Mesenchymal stem cell (in vitro differentiated cells and primary cell): ENCODE results near the gene STRBP.

ENCODE experiments used
- DNase-seq: peaks from one replicate; pipeline ENCODE4 v3.0.0-alpha.2; 2013
- H2AFZ ChIP-seq: one replicate; pipeline ENCODE4 v1.6.1; 2013; ENCODE audit warnings: low read depth, mild to moderate bottlenecking, control low read depth, inconsistent platforms, low read length, moderate library complexity
- H2AK5ac ChIP-seq: 2 replicates; pipeline ENCODE4 v1.6.1; 2013; ENCODE audit warnings: low read length, moderate library complexity, mild to moderate bottlenecking, inconsistent platforms; ENCODE audit not compliant: severe bottlenecking
- H2BK120ac ChIP-seq: one replicate; pipeline ENCODE4 v1.6.1; 2013; ENCODE audit warnings: low read depth, mild to moderate bottlenecking, inconsistent platforms, low read length, moderate library complexity
- H2BK12ac ChIP-seq, 2 experiments: one replicate each; pipeline ENCODE4 v1.6.1; 2013; ENCODE audit warnings: inconsistent platforms in 2 of 2, low read length in 2 of 2, mild to moderate bottlenecking in 2 of 2, moderate library complexity in 2 of 2, control low read depth in 1 of 2
- H2BK15ac ChIP-seq: one replicate; pipeline ENCODE4 v1.6.1; 2013; ENCODE audit warnings: mild to moderate bottlenecking, low read depth, inconsistent platforms; ENCODE audit not compliant: poor library complexity, severe bottlenecking
- H2BK5ac ChIP-seq: 2 replicates; pipeline ENCODE4 v1.6.1; 2013; ENCODE audit warnings: low read depth, mild to moderate bottlenecking, low read length, control low read depth, inconsistent platforms; ENCODE audit not compliant: poor library complexity, severe bottlenecking
- H3K14ac ChIP-seq, 2 experiments: one replicate each; pipeline ENCODE4 v1.6.1; 2013; ENCODE audit warnings: inconsistent platforms in 2 of 2, low read length in 2 of 2, control low read depth in 1 of 2, mild to moderate bottlenecking in 1 of 2, moderate library complexity in 1 of 2
- H3K18ac ChIP-seq, 2 experiments: one replicate each; pipeline ENCODE4 v1.6.1; 2013; ENCODE audit warnings: inconsistent platforms in 2 of 2, low read length in 2 of 2, control low read depth in 1 of 2, low read depth in 1 of 2, mild to moderate bottlenecking in 1 of 2
- H3K23ac ChIP-seq, 2 experiments: one replicate each; pipeline ENCODE4 v1.6.1; 2013; ENCODE audit warnings: inconsistent platforms in 2 of 2, low read length in 2 of 2, mild to moderate bottlenecking in 2 of 2, moderate library complexity in 2 of 2, control low read depth in 1 of 2
- H3K27ac ChIP-seq: 2 replicates; pipeline ENCODE4 v1.5.1; 2013; ENCODE audit warnings: mild to moderate bottlenecking, moderate library complexity, low read length, control low read depth, inconsistent platforms; ENCODE audit not compliant: poor library complexity, severe bottlenecking
- H3K27me3 ChIP-seq, 2 experiments: 2 replicates each; pipeline versions ENCODE4 v1.6.1 to v1.7.0; 2013; ENCODE audit warnings: low read length in 2 of 2, mild to moderate bottlenecking in 2 of 2, moderate library complexity in 2 of 2, control low read depth in 1 of 2, inconsistent platforms in 1 of 2; ENCODE audit not compliant: control insufficient read depth in 1 of 2, insufficient read depth in 1 of 2
- H3K36me3 ChIP-seq, 2 experiments: 2 replicates each; pipeline versions ENCODE4 v1.6.1 to v1.7.0; 2013; ENCODE audit warnings: low read length in 2 of 2, control low read depth in 1 of 2, inconsistent platforms in 1 of 2, low read depth in 1 of 2, mild to moderate bottlenecking in 1 of 2; ENCODE audit not compliant: insufficient read depth in 2 of 2, control insufficient read depth in 1 of 2
- H3K4ac ChIP-seq, 2 experiments: one replicate each; pipeline ENCODE4 v1.6.1; 2013; ENCODE audit warnings: inconsistent platforms in 2 of 2, low read length in 2 of 2, mild to moderate bottlenecking in 2 of 2, moderate library complexity in 2 of 2, control low read depth in 1 of 2, low read depth in 1 of 2
- H3K4me1 ChIP-seq: 2 replicates; pipeline ENCODE4 v1.6.1; 2013; ENCODE audit warnings: low read depth, low read length, control low read depth; ENCODE audit not compliant: control insufficient read depth, insufficient read depth
- H3K4me2 ChIP-seq: 2 replicates; pipeline ENCODE4 v1.6.1; 2013; ENCODE audit warnings: low read length, mild to moderate bottlenecking, inconsistent platforms; ENCODE audit not compliant: poor library complexity, severe bottlenecking
- H3K4me3 ChIP-seq, 2 experiments: 2 replicates each; pipeline versions ENCODE4 v1.5.1 to v1.7.0; 2013; ENCODE audit warnings: low read length in 2 of 2, mild to moderate bottlenecking in 2 of 2, control low read depth in 1 of 2, low read depth in 1 of 2; ENCODE audit not compliant: insufficient read depth in 1 of 2
- H3K79me1 ChIP-seq: replicated peaks from 2 replicates; pipeline ENCODE4 v1.6.1; 2013; ENCODE audit warnings: mild to moderate bottlenecking, control low read depth, low read length, inconsistent platforms; ENCODE audit not compliant: poor library complexity, severe bottlenecking
- H3K9ac ChIP-seq: 2 replicates; pipeline ENCODE4 v1.7.0; 2013; ENCODE audit warnings: mild to moderate bottlenecking, low read length, moderate library complexity
- H3K9me3 ChIP-seq: 2 replicates; pipeline ENCODE4 v1.7.0; 2013; ENCODE audit warnings: mild to moderate bottlenecking, low read length; ENCODE audit not compliant: control insufficient read depth
- H4K8ac ChIP-seq: one replicate; pipeline ENCODE4 v1.6.1; 2013; ENCODE audit warnings: inconsistent platforms, mild to moderate bottlenecking, low read length, moderate library complexity
- H4K91ac ChIP-seq: one replicate; pipeline ENCODE4 v1.6.1; 2013; ENCODE audit warnings: mild to moderate bottlenecking, low read length, inconsistent platforms
- WGBS: methylation state at CpG from one replicate; pipeline ENCODE4 v1.1.7; 2013; ENCODE audit warnings: mixed read lengths; 5-methylcytosine and 5-hydroxymethylcytosine counted together

Gene STRBP

DNA sequence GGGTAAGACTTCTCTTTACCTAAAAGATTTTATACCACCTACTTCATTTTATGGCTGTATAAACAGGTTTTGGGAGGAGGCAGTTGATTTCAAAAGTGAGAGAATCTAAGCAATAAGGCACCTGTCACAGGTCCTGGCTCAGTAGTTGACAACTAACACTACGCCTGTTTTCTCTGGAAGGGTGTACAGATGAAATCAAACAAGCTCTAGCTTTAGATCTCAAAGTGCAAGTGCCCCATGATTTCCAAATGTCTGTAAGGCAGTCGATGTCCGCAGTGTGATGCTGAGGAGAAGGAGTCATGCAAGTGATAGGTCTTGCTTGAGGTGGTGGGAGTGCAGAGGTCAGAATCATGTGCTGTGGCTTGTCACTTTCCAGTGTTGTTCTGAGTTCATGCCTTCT is 168.8 kb downstream of the STRBP start:
- over 99% methylated on average over 3 of the region's 3 CpGs for WGBS

DNA sequence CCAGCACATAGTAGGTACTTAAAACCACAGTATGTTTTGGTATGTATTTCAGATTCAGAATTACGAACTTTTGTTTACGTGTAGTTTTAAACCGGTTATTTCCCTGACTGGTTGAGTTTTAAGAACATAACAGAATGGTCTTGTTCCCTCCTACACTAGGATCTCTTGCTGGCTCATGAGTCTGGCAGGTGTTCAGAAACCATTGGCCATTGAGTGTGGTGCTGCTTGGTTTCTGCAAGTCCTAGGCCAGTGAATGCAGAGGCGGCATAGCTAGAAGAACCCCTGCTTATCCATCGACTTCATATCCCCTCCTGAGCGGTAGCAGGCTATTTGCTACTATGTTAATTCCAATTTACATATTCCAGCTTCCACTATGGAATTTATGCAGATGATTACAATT is 169.3 kb downstream of the STRBP start:
- H3K4me2 ChIP-seq: no peak overlapping the region
- H3K14ac ChIP-seq: no peak overlapping the region
- H2BK120ac ChIP-seq: no peak overlapping the region
- no peak overlapping the region for H3K18ac ChIP-seq
- H3K4me3 ChIP-seq: no peak overlapping the region
- 96% methylated on average over 4 of the region's 6 CpGs for WGBS
- peaks cover 16% of the 10 kb centered on the region for H3K4me1 ChIP-seq
- peaks cover 9% of the 10 kb centered on the region for H3K79me1 ChIP-seq
- H2AK5ac ChIP-seq: no peak overlapping the region
- no peak overlapping the region for H2BK5ac ChIP-seq
- no peak overlapping the region for H2BK12ac ChIP-seq
- H2AFZ ChIP-seq: no peak overlapping the region
- no peaks in the 10 kb centered on the region for H3K27me3 ChIP-seq
- H3K27ac ChIP-seq: no peak overlapping the region
- peaks cover 31 to 86% of the 10 kb centered on the region in 2 experiments for H3K36me3 ChIP-seq
- no peak overlapping the region for H4K8ac ChIP-seq
- no peak overlapping the region for H2BK15ac ChIP-seq
- no peak overlapping the region for H3K4ac ChIP-seq
- H4K91ac ChIP-seq: no peak overlapping the region
- no peak overlapping the region for H3K9ac ChIP-seq
- no peak for DNase-seq
- H3K23ac ChIP-seq: no peak overlapping the region
- no peaks in the 10 kb centered on the region for H3K9me3 ChIP-seq

More for the DNA sequence above, 168.8 kb downstream of the STRBP start:
- no peak overlapping the region for H3K4me3 ChIP-seq
- no peak for DNase-seq
- no peak overlapping the region for H4K8ac ChIP-seq
- no peak overlapping the region for H3K4me2 ChIP-seq
- H2AFZ ChIP-seq: no peak overlapping the region
- no peak overlapping the region for H3K23ac ChIP-seq
- H2BK12ac ChIP-seq: peak overlapping the region in 1 of 2 experiments; percentile 50
- no peak overlapping the region for H3K4ac ChIP-seq
- no peak overlapping the region for H3K14ac ChIP-seq
- no peak overlapping the region for H2AK5ac ChIP-seq
- no peak overlapping the region for H3K27ac ChIP-seq
- peak overlapping the region; percentile 65 for H4K91ac ChIP-seq
- H2BK5ac ChIP-seq: no peak overlapping the region
- H3K27me3 ChIP-seq: no peaks in the 10 kb centered on the region
- no peak overlapping the region for H2BK15ac ChIP-seq
- peaks cover 16% of the 10 kb centered on the region for H3K4me1 ChIP-seq
- peaks cover 34 to 87% of the 10 kb centered on the region in 2 experiments for H3K36me3 ChIP-seq
- H3K79me1 ChIP-seq: peaks cover 11% of the 10 kb centered on the region
- H2BK120ac ChIP-seq: no peak overlapping the region
- no peak overlapping the region for H3K9ac ChIP-seq
- no peaks in the 10 kb centered on the region for H3K9me3 ChIP-seq
- no peak overlapping the region for H3K18ac ChIP-seq

DNA sequence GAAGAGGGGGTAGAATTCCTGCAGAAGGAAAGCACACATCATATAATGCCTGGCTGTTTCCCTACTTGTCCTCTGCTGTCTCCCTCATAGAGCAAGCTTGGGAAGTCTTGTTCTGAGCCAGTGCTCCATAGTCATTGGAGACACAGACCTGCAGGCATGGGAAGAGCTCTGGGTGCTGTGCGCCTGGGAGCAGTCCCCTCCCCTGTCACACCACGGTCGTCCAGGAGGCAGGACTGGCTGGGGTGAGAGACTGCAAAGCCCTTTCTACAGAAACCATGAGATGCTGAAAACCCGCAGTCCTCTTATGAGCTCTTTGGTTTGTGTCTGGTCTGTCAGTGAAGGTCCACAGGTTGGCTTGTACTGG is 170.3 kb downstream of the STRBP start:
- H2BK12ac ChIP-seq: no peak overlapping the region

DNA sequence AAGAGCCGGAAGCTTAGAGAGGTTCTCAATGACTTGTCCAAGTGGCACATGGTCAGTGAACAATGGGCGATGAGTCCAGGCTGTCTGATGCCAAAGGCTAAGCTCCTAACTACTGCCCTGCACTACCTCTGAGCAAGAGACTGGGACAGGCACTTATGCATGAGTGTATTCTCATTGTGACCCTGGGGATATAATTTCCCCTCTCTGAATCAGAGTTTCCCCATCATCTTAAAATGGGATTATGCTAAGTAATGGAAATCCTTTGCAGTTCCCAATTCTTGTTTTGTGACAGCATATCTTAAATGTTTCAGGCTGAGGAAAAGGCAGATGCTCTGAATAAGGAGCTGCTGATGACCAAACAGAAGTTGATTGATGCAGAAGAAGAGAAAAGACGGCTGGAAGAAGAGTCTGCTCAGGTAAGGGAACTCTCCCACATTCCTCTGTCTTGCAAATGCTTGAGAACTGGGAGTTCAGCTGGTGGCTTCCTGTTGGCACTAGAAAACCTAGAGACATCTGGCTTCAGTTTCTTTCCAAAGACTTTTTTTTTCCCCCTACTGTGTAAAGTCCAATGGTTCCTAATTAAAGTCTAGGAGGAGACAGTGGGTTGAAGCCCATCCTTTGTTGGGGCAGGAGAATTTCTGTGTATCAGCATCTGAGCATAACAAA is 170.8 kb downstream of the STRBP start:
- H3K79me1 ChIP-seq: peaks cover 13% of the 10 kb centered on the region
- no peak overlapping the region for H2BK12ac ChIP-seq
- no peak overlapping the region for H2AFZ ChIP-seq
- peaks cover 10% of the 10 kb centered on the region for H3K4me1 ChIP-seq
- H2BK5ac ChIP-seq: no peak overlapping the region
- no peak overlapping the region for H3K14ac ChIP-seq
- H3K4me3 ChIP-seq: no peak overlapping the region
- H3K9ac ChIP-seq: no peak overlapping the region
- no peak overlapping the region for H3K27ac ChIP-seq
- 91% methylated on average over 3 of the region's 3 CpGs for WGBS
- peaks cover 31 to 91% of the 10 kb centered on the region in 2 experiments for H3K36me3 ChIP-seq
- H4K91ac ChIP-seq: no peak overlapping the region
- H3K23ac ChIP-seq: no peak overlapping the region
- H2BK120ac ChIP-seq: no peak overlapping the region
- no peak overlapping the region for H4K8ac ChIP-seq
- H2BK15ac ChIP-seq: no peak overlapping the region
- no peak overlapping the region for H3K4ac ChIP-seq
- no peaks in the 10 kb centered on the region for H3K9me3 ChIP-seq
- H3K4me2 ChIP-seq: no peak overlapping the region
- no peak overlapping the region for H3K18ac ChIP-seq
- DNase-seq: no peak
- no peaks in the 10 kb centered on the region for H3K27me3 ChIP-seq
- no peak overlapping the region for H2AK5ac ChIP-seq

More for the DNA sequence above, 170.3 kb downstream of the STRBP start:
- H2BK5ac ChIP-seq: no peak overlapping the region
- no peak overlapping the region for H2BK120ac ChIP-seq
- no peak overlapping the region for H2AFZ ChIP-seq
- peaks cover 30 to 91% of the 10 kb centered on the region in 2 experiments for H3K36me3 ChIP-seq
- DNase-seq: no peak
- peaks cover 11% of the 10 kb centered on the region for H3K79me1 ChIP-seq
- no peak overlapping the region for H3K18ac ChIP-seq
- no peaks in the 10 kb centered on the region for H3K9me3 ChIP-seq
- H3K9ac ChIP-seq: no peak overlapping the region
- whole genome bisulfite sequencing: 71% methylated on average over 4 of the region's 4 CpGs
- no peak overlapping the region for H2BK15ac ChIP-seq
- H3K4me3 ChIP-seq: no peak overlapping the region
- H4K8ac ChIP-seq: no peak overlapping the region
- no peak overlapping the region for H3K14ac ChIP-seq
- no peak overlapping the region for H3K27ac ChIP-seq
- no peaks in the 10 kb centered on the region for H3K27me3 ChIP-seq
- H3K23ac ChIP-seq: no peak overlapping the region
- H3K4me2 ChIP-seq: no peak overlapping the region
- H3K4me1 ChIP-seq: peaks cover 13% of the 10 kb centered on the region
- no peak overlapping the region for H2AK5ac ChIP-seq
- H3K4ac ChIP-seq: no peak overlapping the region
- no peak overlapping the region for H4K91ac ChIP-seq
